MM.1S (cell line): ENCODE results near the gene KIRREL1.

Experiments
- DNase-seq: peaks from one replicate; pipeline ENCODE4 v3.0.0-alpha.2; 2015
- H2AFZ ChIP-seq: fragments of 300-600 bp; sonication (generic); 2 replicates; pipeline ENCODE4 v1.6.0; 2016; ENCODE audit warnings: antibody characterized with exemption, low read length
- H3F3A ChIP-seq: fragments of 300-600 bp; sonication (generic); 2 replicates; pipeline ENCODE4 v1.6.1; 2016; ENCODE audit warnings: mild to moderate bottlenecking, antibody characterized with exemption, low read length, moderate library complexity, mixed read lengths; ENCODE audit not compliant: insufficient read depth
- H3K27ac ChIP-seq: fragments of 300-600 bp; sonication (generic); 2 replicates; pipeline ENCODE4 v1.5.1; 2016; ENCODE audit warnings: mild to moderate bottlenecking, low read length
- H3K27me3 ChIP-seq: fragments of 300-600 bp; sonication (generic); replicated peaks from 2 replicates; pipeline ENCODE4 v1.6.0; 2016; ENCODE audit warnings: low read length; ENCODE audit not compliant: insufficient read depth
- H3K36me3 ChIP-seq: fragments of 300-600 bp; sonication (generic); replicated peaks from 2 replicates; pipeline ENCODE4 v1.6.1; 2016; ENCODE audit warnings: mild to moderate bottlenecking, low read length, mixed read lengths; ENCODE audit not compliant: insufficient read depth
- H3K4me1 ChIP-seq: fragments of 300-600 bp; sonication (generic); 2 replicates; pipeline ENCODE4 v1.6.1; 2016; ENCODE audit warnings: low read length, mixed read lengths
- H3K4me2 ChIP-seq: fragments of 300-600 bp; sonication (generic); 2 replicates; pipeline ENCODE4 v1.6.0; 2016; ENCODE audit warnings: low read depth, low read length
- H3K4me3 ChIP-seq: fragments of 300-600 bp; sonication (generic); 2 replicates; pipeline ENCODE4 v1.5.1; 2016; ENCODE audit warnings: low read length, mixed read lengths
- H3K79me2 ChIP-seq: fragments of 300-600 bp; sonication (generic); 2 replicates; pipeline ENCODE4 v1.6.1; 2016; ENCODE audit warnings: mixed run types, low read length, mixed read lengths
- H3K9ac ChIP-seq: fragments of 300-600 bp; sonication (generic); 2 replicates; pipeline ENCODE4 v1.6.1; 2016; ENCODE audit warnings: low read length, mixed read lengths
- H3K9me2 ChIP-seq: fragments of 300-600 bp; sonication (generic); replicated peaks from 2 replicates; pipeline ENCODE4 v1.6.1; 2016; ENCODE audit warnings: mild to moderate bottlenecking, low read length, mixed read lengths; ENCODE audit not compliant: insufficient read depth
- H3K9me3 ChIP-seq: fragments of 300-600 bp; sonication (generic); replicated peaks from 2 replicates; pipeline ENCODE4 v1.6.1; 2016; ENCODE audit warnings: mild to moderate bottlenecking, low read length, mixed read lengths; ENCODE audit not compliant: insufficient read depth
- H4K20me1 ChIP-seq: fragments of 300-600 bp; sonication (generic); 2 replicates; pipeline ENCODE4 v1.6.1; 2016; ENCODE audit warnings: mild to moderate bottlenecking, low read length, moderate library complexity, mixed read lengths; ENCODE audit not compliant: insufficient read depth
- EZH2 ChIP-seq: fragments of 300-600 bp; sonication (generic); optimal IDR thresholded peaks from 2 replicates; pipeline ENCODE3; 2017; ENCODE audit warnings: low read depth, mild to moderate bottlenecking, antibody characterized with exemption, low read length, mixed read lengths
- EZH2phosphoT487 ChIP-seq: fragments of 300-600 bp; sonication (generic); IDR thresholded peaks from 2 replicates; pipeline ENCODE4 v1.6.1; 2018; ENCODE audit warnings: antibody characterized with exemption, low read length
- TF ChIP-seq, protein P1 (sequence below): fragments of 300-600 bp; sonication (generic); IDR thresholded peaks from 2 replicates; pipeline ENCODE4 v1.5.1; 2016; ENCODE audit warnings: antibody characterized with exemption, low read length, mixed read lengths

Gene KIRREL1

DNA sequence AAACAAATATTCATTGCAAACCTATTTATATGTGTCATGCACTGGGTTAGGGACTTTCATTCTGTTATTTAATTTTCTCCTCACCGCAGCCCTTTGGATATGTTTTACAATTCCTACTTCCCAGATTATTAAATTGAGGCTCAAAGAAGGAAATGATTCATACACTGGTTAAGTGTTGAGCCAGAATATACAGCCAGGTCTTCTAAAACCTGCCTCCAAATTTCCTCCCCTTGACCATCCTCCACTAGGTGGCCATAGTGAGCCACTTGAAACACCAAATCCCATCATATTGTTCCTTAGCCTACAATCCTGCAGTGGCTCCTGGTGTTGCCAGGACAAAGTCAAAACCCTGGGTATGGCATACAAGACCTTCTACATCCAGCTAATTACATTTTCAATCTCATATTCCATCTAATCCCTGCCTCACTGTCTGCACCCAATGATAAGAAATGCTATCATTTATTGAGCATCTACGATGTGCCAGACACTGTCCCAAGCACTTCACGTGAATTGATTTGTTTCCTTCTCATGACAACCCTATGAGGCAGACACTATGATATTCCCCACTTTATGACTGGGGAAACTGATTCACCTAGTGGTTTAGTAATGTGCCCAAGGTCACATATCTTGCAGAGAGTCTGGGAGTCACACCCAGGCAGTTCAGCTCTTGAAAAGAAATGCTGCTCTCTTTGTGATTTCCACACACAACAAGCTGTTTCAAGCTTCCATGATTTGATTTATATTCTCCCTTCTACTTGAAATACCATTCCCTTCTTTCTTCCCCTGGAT is 23.6 kb upstream of the KIRREL1 start:
- H3K9me2 ChIP-seq: no peaks in the 10 kb centered on the region
- peaks cover 6% of the 10 kb centered on the region for H3K4me1 ChIP-seq
- TF ChIP-seq, protein P1, sequence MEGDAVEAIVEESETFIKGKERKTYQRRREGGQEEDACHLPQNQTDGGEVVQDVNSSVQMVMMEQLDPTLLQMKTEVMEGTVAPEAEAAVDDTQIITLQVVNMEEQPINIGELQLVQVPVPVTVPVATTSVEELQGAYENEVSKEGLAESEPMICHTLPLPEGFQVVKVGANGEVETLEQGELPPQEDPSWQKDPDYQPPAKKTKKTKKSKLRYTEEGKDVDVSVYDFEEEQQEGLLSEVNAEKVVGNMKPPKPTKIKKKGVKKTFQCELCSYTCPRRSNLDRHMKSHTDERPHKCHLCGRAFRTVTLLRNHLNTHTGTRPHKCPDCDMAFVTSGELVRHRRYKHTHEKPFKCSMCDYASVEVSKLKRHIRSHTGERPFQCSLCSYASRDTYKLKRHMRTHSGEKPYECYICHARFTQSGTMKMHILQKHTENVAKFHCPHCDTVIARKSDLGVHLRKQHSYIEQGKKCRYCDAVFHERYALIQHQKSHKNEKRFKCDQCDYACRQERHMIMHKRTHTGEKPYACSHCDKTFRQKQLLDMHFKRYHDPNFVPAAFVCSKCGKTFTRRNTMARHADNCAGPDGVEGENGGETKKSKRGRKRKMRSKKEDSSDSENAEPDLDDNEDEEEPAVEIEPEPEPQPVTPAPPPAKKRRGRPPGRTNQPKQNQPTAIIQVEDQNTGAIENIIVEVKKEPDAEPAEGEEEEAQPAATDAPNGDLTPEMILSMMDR: peak; percentile 90
- TF ChIP-seq EZH2phosphoT487: no peak
- no peaks in the 10 kb centered on the region for H3K9me3 ChIP-seq
- peak; percentile 55 for DNase-seq
- H4K20me1 ChIP-seq: no peaks in the 10 kb centered on the region
- no peaks in the 10 kb centered on the region for H3F3A ChIP-seq
- H3K4me3 ChIP-seq: no peak overlapping the region
- no peaks in the 10 kb centered on the region for H3K79me2 ChIP-seq
- H3K4me2 ChIP-seq: no peak overlapping the region
- H3K9ac ChIP-seq: no peak overlapping the region
- H3K27ac ChIP-seq: no peak overlapping the region
- H3K36me3 ChIP-seq: no peaks in the 10 kb centered on the region
- H3K27me3 ChIP-seq: no peaks in the 10 kb centered on the region
- no peak overlapping the region for H2AFZ ChIP-seq

- no peak overlapping the region for H2AFZ ChIP-seq
- H3K9me3 ChIP-seq: no peaks in the 10 kb centered on the region
- H4K20me1 ChIP-seq: no peaks in the 10 kb centered on the region
- H3K4me3 ChIP-seq: no peak overlapping the region
- no peaks in the 10 kb centered on the region for H3K27me3 ChIP-seq
- H3K4me2 ChIP-seq: no peak overlapping the region
- H3K9me2 ChIP-seq: no peaks in the 10 kb centered on the region
- no peaks in the 10 kb centered on the region for H3K79me2 ChIP-seq
- no peaks in the 10 kb centered on the region for H3K36me3 ChIP-seq
- H3K27ac ChIP-seq: no peak overlapping the region
- H3K9ac ChIP-seq: no peak overlapping the region
- H3K4me1 ChIP-seq: peaks cover 6% of the 10 kb centered on the region
- H3F3A ChIP-seq: no peaks in the 10 kb centered on the region
- no peak for DNase-seq
- TF ChIP-seq, protein P1: no peak
- TF ChIP-seq EZH2phosphoT487 (no peak), EZH2 (no peak)
Measured at GRCh38 chr1:157971769-157972168, 21.7 kb upstream of the KIRREL1 start.

DNA sequence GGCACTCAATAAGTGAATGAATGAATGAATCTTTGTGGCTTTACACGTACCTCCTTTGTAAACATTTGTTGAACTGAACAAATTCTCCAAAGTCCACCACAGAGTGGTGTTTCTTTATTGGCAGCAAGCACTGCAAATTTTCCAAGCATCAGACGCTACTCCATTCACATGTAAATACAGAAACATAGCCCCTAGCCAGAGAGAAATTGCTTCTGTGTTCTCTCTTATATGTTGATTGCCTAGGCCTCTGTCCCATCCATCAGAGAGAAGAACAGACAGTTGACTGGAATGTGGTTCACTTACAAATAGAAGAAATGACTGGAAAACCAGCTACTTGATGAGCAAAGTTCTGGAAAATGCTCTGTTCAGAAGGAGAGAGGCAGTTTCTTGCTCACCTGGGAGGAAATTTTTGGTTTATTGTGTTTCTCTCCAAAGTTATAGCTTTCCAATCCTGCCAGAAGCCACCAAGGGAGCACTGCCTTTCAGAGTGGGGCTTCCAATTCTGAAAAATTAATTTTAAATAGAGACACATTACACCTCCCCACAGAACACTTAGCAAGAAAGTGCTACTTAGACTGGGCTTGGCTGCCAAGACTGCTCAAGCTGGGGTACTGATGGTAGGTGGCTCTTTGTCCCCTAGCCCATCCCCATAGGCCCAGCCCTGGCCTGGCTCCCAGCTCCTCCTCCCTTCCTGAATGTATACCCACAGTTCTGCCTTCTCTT is 18.1 kb upstream of the KIRREL1 start:
- Histone ChIP-seq H4K20me1 (no peaks in the 10 kb centered on the region), H3K4me3 (no peak overlapping the region), H3K9ac (no peak overlapping the region), H2AFZ (no peak overlapping the region), H3K36me3 (no peaks in the 10 kb centered on the region), H3K27me3 (no peaks in the 10 kb centered on the region), H3F3A (no peaks in the 10 kb centered on the region), H3K9me2 (no peaks in the 10 kb centered on the region), H3K9me3 (no peaks in the 10 kb centered on the region), H3K4me2 (no peak overlapping the region), H3K4me1 (no peaks in the 10 kb centered on the region), H3K79me2 (no peaks in the 10 kb centered on the region), H3K27ac (no peak overlapping the region)
- TF ChIP-seq, protein P1: no peak
- TF ChIP-seq EZH2phosphoT487: no peak
- TF ChIP-seq EZH2: no peak
- no peak for DNase-seq
